ENCODE measurements around the gene ADAMTSL1.

Gene ADAMTSL1

DNA sequence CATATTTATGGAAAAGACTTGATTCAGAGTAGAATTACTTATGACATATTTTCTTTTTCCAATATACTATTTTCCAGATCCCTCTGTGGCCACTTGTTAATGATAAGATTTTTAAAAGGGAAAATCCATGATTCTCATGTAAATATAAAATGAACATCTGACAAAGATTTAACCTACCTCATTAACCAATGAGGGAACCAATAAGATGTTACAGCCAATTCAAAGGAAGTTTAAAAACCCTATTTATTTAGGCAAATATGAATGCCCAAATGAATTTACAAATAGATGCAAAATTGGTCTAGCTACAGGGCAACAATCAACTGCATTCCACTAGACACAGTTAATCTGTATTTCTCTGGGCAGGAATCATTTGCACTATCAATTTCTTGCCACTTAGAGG, 226.8 kb downstream of the ADAMTSL1 start:
- Histone ChIP-seq H3K4me2 (no peak overlapping the region), H4K20me1 (no peaks in the 10 kb centered on the region), H3K36me3 (no peaks in the 10 kb centered on the region), H3K27me3 (no peaks in the 10 kb centered on the region), H3K4me1 (no peaks in the 10 kb centered on the region), H3K9ac (no peak overlapping the region), H3K27ac (no peak overlapping the region), H3K4me3 (no peak overlapping the region), H3K9me3 (peaks cover 3% of the 10 kb centered on the region)
- no peak for TF ChIP-seq Cebpa-rat (IDR thresholded peaks at IDR 0.05)

- no peaks in the 10 kb centered on the region for H3K36me3 ChIP-seq
- H3K4me1 ChIP-seq = no peaks in the 10 kb centered on the region
- no peaks in the 10 kb centered on the region for H4K20me1 ChIP-seq
- H3K4me3 ChIP-seq = no peak overlapping the region
- no peak overlapping the region for H3K9ac ChIP-seq
- no peaks in the 10 kb centered on the region for H3K27me3 ChIP-seq
- H3K4me2 ChIP-seq = no peak overlapping the region
- no peak overlapping the region for H3K27ac ChIP-seq
- no peak for TF ChIP-seq Cebpa-rat (IDR thresholded peaks at IDR 0.05)
- H3K9me3 ChIP-seq = no peaks in the 10 kb centered on the region; the same call in 1 of the 2 replicates
Observed at GRCh38 chr9:18703151-18703900, 229.4 kb downstream of the ADAMTSL1 start.

DNA sequence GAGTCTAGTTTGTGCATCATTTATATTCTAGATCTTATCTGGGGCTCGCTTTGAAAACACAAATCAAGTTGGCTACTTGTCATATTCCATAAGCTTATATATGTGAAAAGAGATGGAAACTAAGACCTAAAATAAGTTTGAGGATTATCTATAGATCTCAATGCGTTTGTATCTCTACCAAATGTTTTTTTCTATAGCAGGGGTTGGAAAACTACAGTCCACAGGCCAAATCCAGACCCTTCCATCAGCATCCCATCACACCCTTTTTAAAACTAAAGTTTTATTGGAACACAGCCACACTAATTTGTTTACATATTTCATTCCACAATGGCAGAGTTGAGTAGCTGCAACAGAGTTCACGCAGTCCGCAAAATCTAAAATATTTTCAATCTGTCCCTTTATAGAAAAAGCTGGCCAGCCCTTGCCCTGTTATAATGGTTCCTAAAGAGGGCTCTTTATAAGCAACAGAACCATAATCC, 230.0 kb downstream of the ADAMTSL1 start:
- no peak overlapping the region for H3K9ac ChIP-seq
- no peak overlapping the region for H3K27ac ChIP-seq
- no peaks in the 10 kb centered on the region for H3K27me3 ChIP-seq
- H3K36me3 ChIP-seq = no peaks in the 10 kb centered on the region
- no peak overlapping the region for H3K4me3 ChIP-seq
- no peaks in the 10 kb centered on the region; the same call in 1 of the 2 replicates for H3K9me3 ChIP-seq
- H3K4me2 ChIP-seq = no peak overlapping the region
- H3K4me1 ChIP-seq = no peaks in the 10 kb centered on the region
- H4K20me1 ChIP-seq = no peaks in the 10 kb centered on the region
- no peak for TF ChIP-seq Cebpa-rat (IDR thresholded peaks at IDR 0.05)

GRCh38 chr9:18705796-18706392, 231.9 kb downstream of the ADAMTSL1 start:
- Histone ChIP-seq H3K4me2 (no peak overlapping the region), H4K20me1 (no peaks in the 10 kb centered on the region), H3K4me1 (no peaks in the 10 kb centered on the region), H3K4me3 (no peak overlapping the region), H3K9ac (no peak overlapping the region), H3K36me3 (no peaks in the 10 kb centered on the region), H3K9me3 (no peaks in the 10 kb centered on the region; the same call in 1 of the 2 replicates), H3K27ac (no peak overlapping the region), H3K27me3 (no peaks in the 10 kb centered on the region)
- no peak for TF ChIP-seq Cebpa-rat (IDR thresholded peaks at IDR 0.05)

GRCh38 chr9:18706648-18707047, 232.7 kb downstream of the ADAMTSL1 start:
- TF ChIP-seq Cebpa-rat (IDR thresholded peaks at IDR 0.05) = no peak
- H3K4me3 ChIP-seq = no peak overlapping the region
- no peak overlapping the region for H3K9ac ChIP-seq
- no peaks in the 10 kb centered on the region; the same call in 1 of the 2 replicates for H3K9me3 ChIP-seq
- H3K27me3 ChIP-seq = no peaks in the 10 kb centered on the region
- no peak overlapping the region for H3K27ac ChIP-seq
- no peak overlapping the region for H3K4me2 ChIP-seq
- H3K4me1 ChIP-seq = no peaks in the 10 kb centered on the region
- H3K36me3 ChIP-seq = no peaks in the 10 kb centered on the region
- H4K20me1 ChIP-seq = no peaks in the 10 kb centered on the region

DNA sequence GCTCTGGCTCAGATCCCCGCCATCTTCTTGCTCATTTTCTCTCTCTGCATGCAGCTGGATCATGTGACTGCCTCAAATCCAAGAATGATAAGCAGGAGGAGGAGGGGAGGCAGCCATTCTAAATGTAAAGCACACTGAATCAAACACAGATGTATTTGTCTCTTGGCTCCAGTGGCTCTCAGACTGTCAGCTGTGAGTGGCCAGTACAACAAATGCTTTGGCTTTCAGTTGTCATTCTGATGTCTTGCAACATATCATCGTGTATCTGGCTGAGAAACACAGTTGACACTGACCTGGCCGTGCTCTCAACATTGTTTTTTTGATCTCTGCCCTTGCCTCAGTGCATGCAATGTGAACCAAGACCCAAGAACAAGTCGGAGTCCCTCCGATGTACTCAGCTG, 233.1 kb downstream of the ADAMTSL1 start:
- Histone ChIP-seq H3K27ac (no peak overlapping the region), H3K4me3 (no peak overlapping the region)
- no peak for TF ChIP-seq Cebpa-rat (IDR thresholded peaks at IDR 0.05)

DNA sequence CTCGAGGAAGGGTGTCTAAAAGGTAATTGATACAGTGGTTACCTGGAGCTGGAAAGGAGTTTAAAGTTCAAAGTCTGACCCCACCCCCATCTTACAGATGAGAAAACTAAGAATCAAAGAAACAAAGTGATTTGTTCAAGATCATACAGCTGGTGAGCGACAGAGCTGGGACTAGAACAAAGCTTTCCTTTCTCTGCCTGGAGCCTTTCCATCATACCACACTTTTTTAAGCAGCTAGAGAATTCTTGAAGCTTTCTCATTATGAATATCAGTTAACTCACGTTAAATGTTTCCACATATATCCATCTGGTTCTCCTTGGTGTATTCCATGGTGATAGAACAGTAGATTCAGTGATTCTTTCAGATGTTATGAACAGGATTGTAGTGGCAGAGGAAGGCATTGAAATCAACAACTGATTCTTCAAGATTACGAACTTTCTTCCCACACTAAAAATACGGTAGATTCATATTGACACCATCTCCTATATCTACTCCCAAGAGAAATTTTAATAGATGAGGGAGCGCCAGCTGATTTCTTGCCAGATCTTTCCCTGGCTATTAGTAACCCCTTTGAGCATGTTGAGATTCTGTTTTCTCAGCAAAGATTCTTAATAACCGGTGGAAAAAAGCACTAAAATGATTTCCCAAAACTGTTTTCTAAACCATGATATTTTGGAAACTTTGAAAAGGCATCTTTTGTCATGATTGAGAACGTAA, 233.7 kb downstream of the ADAMTSL1 start:
- no peak overlapping the region for H3K27ac ChIP-seq
- no peak overlapping the region for H3K4me3 ChIP-seq
- no peak for TF ChIP-seq Cebpa-rat (IDR thresholded peaks at IDR 0.05)
- no peak overlapping the region for H3K4me2 ChIP-seq
- no peaks in the 10 kb centered on the region for H4K20me1 ChIP-seq
- H3K27me3 ChIP-seq = no peaks in the 10 kb centered on the region
- no peaks in the 10 kb centered on the region for H3K9me3 ChIP-seq
- H3K9ac ChIP-seq = no peak overlapping the region
- H3K36me3 ChIP-seq = no peaks in the 10 kb centered on the region
- no peaks in the 10 kb centered on the region for H3K4me1 ChIP-seq

More for the DNA sequence above, 233.1 kb downstream of the ADAMTSL1 start:
- Histone ChIP-seq H3K36me3 (no peaks in the 10 kb centered on the region), H3K4me1 (no peaks in the 10 kb centered on the region), H3K9me3 (no peaks in the 10 kb centered on the region; the same call in 1 of the 2 replicates), H4K20me1 (no peaks in the 10 kb centered on the region), H3K9ac (no peak overlapping the region), H3K27me3 (no peaks in the 10 kb centered on the region), H3K4me2 (no peak overlapping the region)

DNA sequence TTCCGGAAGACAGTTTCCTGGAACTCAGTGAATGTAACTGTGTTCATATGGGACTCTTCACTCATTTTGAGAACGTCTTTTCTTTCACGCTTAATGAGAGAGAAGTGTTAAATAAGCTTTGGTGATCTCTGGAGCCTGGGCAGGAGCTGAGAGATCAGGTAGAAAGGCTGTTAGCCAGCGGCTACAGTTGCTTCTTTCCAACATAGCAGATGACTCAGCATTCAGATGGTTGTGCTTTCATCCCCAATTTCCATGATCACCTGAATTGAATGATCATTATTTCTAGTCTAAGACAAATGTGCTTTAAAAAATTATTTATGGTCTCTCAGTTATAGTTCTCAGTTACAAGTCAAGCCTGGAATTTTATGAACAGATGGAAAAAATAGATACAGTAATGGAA, 234.5 kb downstream of the ADAMTSL1 start:
- Histone ChIP-seq H4K20me1 (no peaks in the 10 kb centered on the region), H3K9me3 (no peaks in the 10 kb centered on the region), H3K36me3 (no peaks in the 10 kb centered on the region), H3K4me2 (no peak overlapping the region), H3K27me3 (no peaks in the 10 kb centered on the region), H3K4me1 (no peaks in the 10 kb centered on the region), H3K27ac (no peak overlapping the region), H3K4me3 (no peak overlapping the region), H3K9ac (no peak overlapping the region)
- no peak for TF ChIP-seq Cebpa-rat (IDR thresholded peaks at IDR 0.05)

GRCh38 chr9:18710065-18710464, 236.1 kb downstream of the ADAMTSL1 start:
- no peaks in the 10 kb centered on the region for H4K20me1 ChIP-seq

DNA sequence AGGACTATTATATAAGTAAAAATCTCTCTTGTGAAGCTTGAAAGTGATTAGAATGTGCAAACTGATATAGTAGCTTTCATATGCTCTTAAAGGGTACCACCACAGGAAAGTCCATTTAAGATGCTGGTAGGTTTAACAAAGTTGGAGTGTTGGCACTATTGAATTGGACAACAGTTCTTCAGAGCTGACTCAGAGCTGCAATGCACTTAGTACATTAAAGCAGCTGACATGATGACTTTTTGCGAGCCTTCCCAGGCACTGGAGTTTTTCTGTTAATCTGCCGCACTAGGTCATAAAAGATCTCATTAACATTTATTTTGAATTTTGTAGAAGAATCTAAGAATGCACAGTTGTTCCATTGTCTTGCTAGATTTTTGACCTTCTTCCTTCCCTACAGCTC, 243.8 kb downstream of the ADAMTSL1 start:
- no peak for TF ChIP-seq Cebpa-rat (IDR thresholded peaks at IDR 0.05)
- H3K36me3 ChIP-seq = no peaks in the 10 kb centered on the region
- no peaks in the 10 kb centered on the region for H3K4me1 ChIP-seq
- H4K20me1 ChIP-seq = no peaks in the 10 kb centered on the region
- H3K4me3 ChIP-seq = no peak overlapping the region
- H3K4me2 ChIP-seq = no peak overlapping the region
- no peaks in the 10 kb centered on the region for H3K9me3 ChIP-seq
- H3K9ac ChIP-seq = no peak overlapping the region
- no peak overlapping the region for H3K27ac ChIP-seq
- no peaks in the 10 kb centered on the region for H3K27me3 ChIP-seq

More at GRCh38 chr9:18710065-18710464, 236.1 kb downstream of the ADAMTSL1 start:
- Histone ChIP-seq H3K4me1 (no peaks in the 10 kb centered on the region), H3K27me3 (no peaks in the 10 kb centered on the region), H3K4me2 (no peak overlapping the region), H3K36me3 (no peaks in the 10 kb centered on the region), H3K9ac (no peak overlapping the region), H3K9me3 (no peaks in the 10 kb centered on the region), H3K27ac (no peak overlapping the region), H3K4me3 (no peak overlapping the region)
- TF ChIP-seq Cebpa-rat (IDR thresholded peaks at IDR 0.05) = no peak

All from BLaER1 (cell line).